Measurements from ENCODE around the gene GPR39. TPM values are rescaled to one million over a fixed set of nuclear protein-coding genes. Genes with fewer than 3 reads are reported as not detected.

GPR39 gene
- total and polyA plus RNA-seq, 2 donors: 0.09 to 1.0 TPM

GRCh38 chr2:132557694-132558093 lies 141.1 kb downstream of the GPR39 start:
- Histone ChIP-seq H3K4me3 (ENCODE audit: low read length in 2 of 2) (no peak overlapping the region), H3K4me1 (ENCODE audit: control insufficient read depth in 2 of 2, insufficient read depth in 2 of 2, low read length in 2 of 2) (no peaks in the 10 kb centered on the region), H3K27me3 (ENCODE audit: control insufficient read depth in 2 of 2, insufficient read depth in 1 of 2, low read length in 1 of 2) (no peaks in the 10 kb centered on the region), H3K9me3 (ENCODE audit: control insufficient read depth in 2 of 2, insufficient read depth in 1 of 2, low read length in 1 of 2) (no peaks in the 10 kb centered on the region), H3K27ac (ENCODE audit: low read depth in 1 of 2, low read length in 1 of 2) (no peak overlapping the region), H3K36me3 (ENCODE audit: control insufficient read depth in 2 of 2, insufficient read depth in 2 of 2, low read length in 1 of 2) (no peaks in the 10 kb centered on the region)
- DNase-seq (ENCODE audit: low read depth in 6 of 9, low spot score in 9 of 9): no peak
- WGBS: 88% methylated on average over 9 of the region's 9 CpGs

DNA sequence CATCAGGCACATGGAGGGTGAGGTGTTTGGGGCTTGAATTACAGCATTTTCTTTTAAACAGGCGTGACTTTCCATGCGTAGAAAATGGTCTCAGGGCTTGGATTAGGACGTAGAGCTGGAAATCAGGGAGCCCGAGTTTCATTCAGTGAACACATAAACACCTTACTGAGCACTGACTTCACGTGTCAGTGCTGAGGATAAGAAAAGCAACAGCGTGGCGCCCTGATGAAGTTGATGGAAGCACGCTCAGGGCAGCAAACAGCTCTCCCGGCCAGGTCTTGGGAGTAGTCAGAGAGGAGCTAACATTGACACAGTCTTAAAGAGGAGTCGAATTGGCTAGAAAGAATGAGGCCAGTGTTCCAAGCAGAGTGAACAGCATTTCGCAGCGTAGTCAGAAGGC lies 142.7 kb downstream of the GPR39 start:
- Histone ChIP-seq H3K4me1 (ENCODE audit: control insufficient read depth in 2 of 2, insufficient read depth in 2 of 2, low read length in 2 of 2) (no peaks in the 10 kb centered on the region), H3K4me3 (ENCODE audit: low read length in 2 of 2) (no peak overlapping the region), H3K27me3 (ENCODE audit: control insufficient read depth in 2 of 2, insufficient read depth in 1 of 2, low read length in 1 of 2) (no peaks in the 10 kb centered on the region), H3K36me3 (ENCODE audit: control insufficient read depth in 2 of 2, insufficient read depth in 2 of 2, low read length in 1 of 2) (no peaks in the 10 kb centered on the region), H3K9me3 (ENCODE audit: control insufficient read depth in 2 of 2, insufficient read depth in 1 of 2, low read length in 1 of 2) (no peaks in the 10 kb centered on the region), H3K27ac (ENCODE audit: low read depth in 1 of 2, low read length in 1 of 2) (no peak overlapping the region)
- 91% methylated on average over 12 of the region's 12 CpGs for WGBS
- no peak for DNase-seq (ENCODE audit: low read depth in 6 of 9, low spot score in 9 of 9)

DNA sequence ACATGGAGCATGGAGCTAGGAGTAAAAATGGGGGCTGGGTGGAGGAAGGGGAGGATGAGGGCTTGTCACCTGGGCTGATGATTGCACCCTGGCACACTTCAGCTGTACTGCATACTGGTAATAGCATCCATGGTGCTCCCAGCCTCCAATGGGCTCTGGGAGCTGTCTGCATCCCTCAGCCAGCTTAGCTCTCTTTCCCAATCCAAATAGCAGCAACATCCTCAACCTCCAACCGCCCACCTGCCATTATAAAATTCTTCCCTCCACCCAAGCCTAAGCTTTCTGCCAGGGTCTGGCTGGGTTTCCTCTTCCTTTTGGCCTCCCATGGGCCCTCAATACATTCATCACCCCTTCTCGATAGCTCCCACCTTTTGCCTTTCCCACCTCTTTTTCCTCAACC lies 143.3 kb downstream of the GPR39 start:
- 88% methylated on average over 2 of the region's 2 CpGs for WGBS
- H3K27me3 ChIP-seq (ENCODE audit: control insufficient read depth in 2 of 2, insufficient read depth in 1 of 2, low read length in 1 of 2): no peaks in the 10 kb centered on the region
- no peaks in the 10 kb centered on the region for H3K9me3 ChIP-seq (ENCODE audit: control insufficient read depth in 2 of 2, insufficient read depth in 1 of 2, low read length in 1 of 2)
- no peak overlapping the region for H3K27ac ChIP-seq (ENCODE audit: low read depth in 1 of 2, low read length in 1 of 2)
- no peak for DNase-seq (ENCODE audit: low read depth in 6 of 9, low spot score in 9 of 9)
- H3K4me1 ChIP-seq (ENCODE audit: control insufficient read depth in 2 of 2, insufficient read depth in 2 of 2, low read length in 2 of 2): no peaks in the 10 kb centered on the region
- H3K36me3 ChIP-seq (ENCODE audit: control insufficient read depth in 2 of 2, insufficient read depth in 2 of 2, low read length in 1 of 2): no peaks in the 10 kb centered on the region
- no peak overlapping the region for H3K4me3 ChIP-seq (ENCODE audit: low read length in 2 of 2)

- H3K27ac ChIP-seq (ENCODE audit: low read depth in 1 of 2, low read length in 1 of 2): no peak overlapping the region
- no peak overlapping the region for H3K4me3 ChIP-seq (ENCODE audit: low read length in 2 of 2)
- WGBS: 93% methylated on average over 2 of the region's 2 CpGs
- H3K36me3 ChIP-seq (ENCODE audit: control insufficient read depth in 2 of 2, insufficient read depth in 2 of 2, low read length in 1 of 2): no peaks in the 10 kb centered on the region
- H3K9me3 ChIP-seq (ENCODE audit: control insufficient read depth in 2 of 2, insufficient read depth in 1 of 2, low read length in 1 of 2): no peaks in the 10 kb centered on the region
- no peaks in the 10 kb centered on the region for H3K4me1 ChIP-seq (ENCODE audit: control insufficient read depth in 2 of 2, insufficient read depth in 2 of 2, low read length in 2 of 2)
- no peaks in the 10 kb centered on the region for H3K27me3 ChIP-seq (ENCODE audit: control insufficient read depth in 2 of 2, insufficient read depth in 1 of 2, low read length in 1 of 2)
- DNase-seq (ENCODE audit: low read depth in 6 of 9, low spot score in 9 of 9): no peak
Measured at GRCh38 chr2:132560562-132560961, 144.0 kb downstream of the GPR39 start.

DNA sequence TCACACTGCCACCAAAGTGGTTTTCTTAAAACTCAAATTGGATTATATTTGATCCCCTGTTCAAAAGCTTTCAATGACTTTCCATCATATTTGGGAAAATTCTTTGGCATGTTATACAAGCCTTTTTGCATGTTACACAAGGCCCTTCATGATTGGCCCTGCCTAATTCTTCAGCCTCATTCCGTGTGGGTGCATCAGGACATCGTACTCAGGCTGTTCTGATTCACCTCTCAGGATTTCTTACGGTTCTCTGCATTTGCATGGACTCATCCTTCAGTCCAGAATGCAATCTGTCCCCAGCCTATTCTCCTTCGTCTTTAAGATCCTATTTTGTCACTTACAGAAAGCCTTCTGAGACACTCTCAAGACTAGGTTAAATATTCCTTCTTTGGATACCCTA lies 145.6 kb downstream of the GPR39 start:
- H3K9me3 ChIP-seq (ENCODE audit: control insufficient read depth in 2 of 2, insufficient read depth in 1 of 2, low read length in 1 of 2): peaks cover 0 to 6% of the 10 kb centered on the region in 2 donors
- H3K27me3 ChIP-seq (ENCODE audit: control insufficient read depth in 2 of 2, insufficient read depth in 1 of 2, low read length in 1 of 2): no peaks in the 10 kb centered on the region
- no peak overlapping the region for H3K4me3 ChIP-seq (ENCODE audit: low read length in 2 of 2)
- no peak overlapping the region for H3K27ac ChIP-seq (ENCODE audit: low read depth in 1 of 2, low read length in 1 of 2)
- no peaks in the 10 kb centered on the region for H3K36me3 ChIP-seq (ENCODE audit: control insufficient read depth in 2 of 2, insufficient read depth in 2 of 2, low read length in 1 of 2)
- WGBS: 89% methylated on average over 4 of the region's 4 CpGs
- no peaks in the 10 kb centered on the region for H3K4me1 ChIP-seq (ENCODE audit: control insufficient read depth in 2 of 2, insufficient read depth in 2 of 2, low read length in 2 of 2)
- no peak for DNase-seq (ENCODE audit: low read depth in 6 of 9, low spot score in 9 of 9)

DNA sequence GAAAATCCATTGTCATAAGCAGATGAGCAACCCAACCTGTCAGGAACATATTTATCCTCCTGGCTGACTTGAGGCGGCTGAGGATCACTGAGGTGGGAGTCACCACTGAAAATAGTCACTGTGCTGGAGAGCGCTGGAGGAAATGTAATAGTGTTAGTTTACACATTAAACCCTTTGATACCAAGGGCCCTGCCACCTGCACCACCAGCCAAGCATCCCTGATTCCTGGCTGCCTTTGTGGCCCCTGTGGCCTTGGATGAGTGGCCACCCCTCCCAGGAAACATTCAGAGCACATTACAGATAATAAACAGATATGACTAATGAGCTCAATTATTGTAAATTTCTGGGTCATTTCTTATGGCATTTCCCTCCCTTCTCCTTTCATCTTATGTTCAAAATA lies 147.5 kb downstream of the GPR39 start:
- WGBS: 92% methylated on average over 2 of the region's 2 CpGs
- H3K36me3 ChIP-seq (ENCODE audit: control insufficient read depth in 2 of 2, insufficient read depth in 2 of 2, low read length in 1 of 2): no peaks in the 10 kb centered on the region
- peaks cover 0 to 9% of the 10 kb centered on the region in 2 donors for H3K9me3 ChIP-seq (ENCODE audit: control insufficient read depth in 2 of 2, insufficient read depth in 1 of 2, low read length in 1 of 2)
- H3K27ac ChIP-seq (ENCODE audit: low read depth in 1 of 2, low read length in 1 of 2): no peak overlapping the region
- no peaks in the 10 kb centered on the region for H3K27me3 ChIP-seq (ENCODE audit: control insufficient read depth in 2 of 2, insufficient read depth in 1 of 2, low read length in 1 of 2)
- no peak overlapping the region for H3K4me3 ChIP-seq (ENCODE audit: low read length in 2 of 2)
- H3K4me1 ChIP-seq (ENCODE audit: control insufficient read depth in 2 of 2, insufficient read depth in 2 of 2, low read length in 2 of 2): no peaks in the 10 kb centered on the region
- no peak for DNase-seq (ENCODE audit: low read depth in 6 of 9, low spot score in 9 of 9)

DNA sequence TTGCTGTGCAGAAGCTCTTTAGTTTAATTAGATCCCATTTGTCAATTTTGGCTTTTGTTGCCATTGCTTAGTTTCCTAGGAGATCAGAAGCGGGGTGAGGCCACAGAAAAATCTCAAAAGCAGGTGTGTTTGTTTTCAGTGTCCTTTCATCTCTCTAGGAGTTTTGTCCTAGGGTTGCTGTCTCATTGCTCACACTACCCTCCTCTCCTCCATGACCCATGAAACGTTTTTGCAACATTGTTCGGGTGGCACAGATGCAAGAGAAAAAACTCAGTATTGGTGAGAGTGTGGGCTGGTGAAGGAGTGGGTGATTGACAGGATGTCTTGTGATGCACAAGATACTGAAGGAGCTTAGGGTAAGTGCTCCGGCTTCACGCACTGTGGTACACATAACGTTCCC lies 149.8 kb downstream of the GPR39 start:
- Histone ChIP-seq H3K9me3 (ENCODE audit: control insufficient read depth in 2 of 2, insufficient read depth in 1 of 2, low read length in 1 of 2) (peaks cover 0 to 9% of the 10 kb centered on the region in 2 donors), H3K4me1 (ENCODE audit: control insufficient read depth in 2 of 2, insufficient read depth in 2 of 2, low read length in 2 of 2) (no peaks in the 10 kb centered on the region), H3K36me3 (ENCODE audit: control insufficient read depth in 2 of 2, insufficient read depth in 2 of 2, low read length in 1 of 2) (no peaks in the 10 kb centered on the region), H3K27me3 (ENCODE audit: control insufficient read depth in 2 of 2, insufficient read depth in 1 of 2, low read length in 1 of 2) (no peaks in the 10 kb centered on the region), H3K27ac (ENCODE audit: low read depth in 1 of 2, low read length in 1 of 2) (no peak overlapping the region), H3K4me3 (ENCODE audit: low read length in 2 of 2) (no peak overlapping the region)
- no peak for DNase-seq (ENCODE audit: low read depth in 6 of 9, low spot score in 9 of 9)
- 94% methylated on average over 6 of the region's 6 CpGs for WGBS

GRCh38 chr2:132567682-132568081 lies 151.1 kb downstream of the GPR39 start:
- no peaks in the 10 kb centered on the region for H3K4me1 ChIP-seq (ENCODE audit: control insufficient read depth in 2 of 2, insufficient read depth in 2 of 2, low read length in 2 of 2)
- WGBS: 94% methylated on average over 5 of the region's 5 CpGs
- H3K27ac ChIP-seq (ENCODE audit: low read depth in 1 of 2, low read length in 1 of 2): no peak overlapping the region
- peaks cover 0 to 9% of the 10 kb centered on the region in 2 donors for H3K9me3 ChIP-seq (ENCODE audit: control insufficient read depth in 2 of 2, insufficient read depth in 1 of 2, low read length in 1 of 2)
- no peak for DNase-seq (ENCODE audit: low read depth in 6 of 9, low spot score in 9 of 9)
- H3K4me3 ChIP-seq (ENCODE audit: low read length in 2 of 2): no peak overlapping the region
- H3K27me3 ChIP-seq (ENCODE audit: control insufficient read depth in 2 of 2, insufficient read depth in 1 of 2, low read length in 1 of 2): no peaks in the 10 kb centered on the region
- no peaks in the 10 kb centered on the region for H3K36me3 ChIP-seq (ENCODE audit: control insufficient read depth in 2 of 2, insufficient read depth in 2 of 2, low read length in 1 of 2)

- Histone ChIP-seq H3K27me3 (ENCODE audit: control insufficient read depth in 2 of 2, insufficient read depth in 1 of 2, low read length in 1 of 2) (no peaks in the 10 kb centered on the region), H3K4me1 (ENCODE audit: control insufficient read depth in 2 of 2, insufficient read depth in 2 of 2, low read length in 2 of 2) (no peaks in the 10 kb centered on the region), H3K4me3 (ENCODE audit: low read length in 2 of 2) (no peak overlapping the region), H3K9me3 (ENCODE audit: control insufficient read depth in 2 of 2, insufficient read depth in 1 of 2, low read length in 1 of 2) (peaks cover 0 to 9% of the 10 kb centered on the region in 2 donors), H3K36me3 (ENCODE audit: control insufficient read depth in 2 of 2, insufficient read depth in 2 of 2, low read length in 1 of 2) (no peaks in the 10 kb centered on the region), H3K27ac (ENCODE audit: low read depth in 1 of 2, low read length in 1 of 2) (no peak overlapping the region)
- DNase-seq (ENCODE audit: low read depth in 6 of 9, low spot score in 9 of 9): no peak
- 91% methylated on average over 3 of the region's 3 CpGs for WGBS
Measured at GRCh38 chr2:132568656-132569055, 152.1 kb downstream of the GPR39 start.

DNA sequence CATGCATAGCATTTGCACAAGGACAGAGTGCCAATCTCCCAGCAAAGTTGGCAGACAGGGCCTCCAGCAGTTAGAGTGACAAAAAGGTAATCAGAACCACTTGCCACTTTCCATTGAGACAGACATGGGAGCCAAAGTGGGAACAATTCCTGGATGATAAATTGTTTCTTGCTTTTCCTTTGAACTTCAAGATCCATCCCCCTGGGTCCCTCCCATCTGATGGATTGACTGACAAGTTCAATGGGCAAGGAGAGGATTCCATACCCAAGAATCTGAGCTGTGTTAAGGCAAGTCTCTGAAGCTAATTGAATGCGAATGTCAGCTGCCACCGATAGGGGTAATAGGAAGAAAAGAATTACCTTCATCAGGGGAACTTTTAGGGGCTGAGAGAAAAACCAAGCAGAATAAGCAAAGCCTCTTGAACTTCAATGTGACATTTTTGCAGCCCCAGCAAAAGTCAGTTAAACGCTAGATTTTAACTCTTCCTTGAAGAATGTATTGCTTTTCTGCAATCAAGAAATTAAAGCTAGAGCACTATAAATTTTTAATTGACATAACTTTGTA lies 156.9 kb downstream of the GPR39 start:
- H3K4me3 ChIP-seq (ENCODE audit: low read length in 2 of 2): no peak overlapping the region
- H3K27me3 ChIP-seq (ENCODE audit: control insufficient read depth in 2 of 2, insufficient read depth in 1 of 2, low read length in 1 of 2): no peaks in the 10 kb centered on the region
- WGBS: 90% methylated on average over 3 of the region's 3 CpGs
- H3K27ac ChIP-seq (ENCODE audit: low read depth in 1 of 2, low read length in 1 of 2): no peak overlapping the region
- no peaks in the 10 kb centered on the region for H3K4me1 ChIP-seq (ENCODE audit: control insufficient read depth in 2 of 2, insufficient read depth in 2 of 2, low read length in 2 of 2)
- H3K9me3 ChIP-seq (ENCODE audit: control insufficient read depth in 2 of 2, insufficient read depth in 1 of 2, low read length in 1 of 2): no peaks in the 10 kb centered on the region
- no peaks in the 10 kb centered on the region for H3K36me3 ChIP-seq (ENCODE audit: control insufficient read depth in 2 of 2, insufficient read depth in 2 of 2, low read length in 1 of 2)
- DNase-seq (ENCODE audit: low read depth in 6 of 9, low spot score in 9 of 9): no peak

Measured in thymus (tissue), 11 donors.